Hematopoietic multipotent progenitor cell (in vitro differentiated cells): Measurements from ENCODE around the gene KMT2C. TPM values are rescaled to one million over a fixed set of nuclear protein-coding genes. Genes with fewer than 3 reads are reported as not detected.
"Not testable (repeated sequence)": the region's sequence is repeated elsewhere in the genome, so short reads cannot be mapped to it uniquely, and the experiment has no call there.

Experiments
- DNase-seq, 3 donors: peaks; one replicate each; pipeline ENCODE4 v3.0.0-alpha.2; 2011 to 2015; ENCODE audit warnings: low read depth in 2 of 3, low spot score in 2 of 3
- total RNA-seq: library from RNA; depleted of rRNA; stranded (reverse); fragments of >200 nt; gene quantifications from one replicate; pipeline ENCODE4 v1.2.3, GENCODE V29; 2012

KMT2C gene
- total RNA-seq, 1 donor: 33.1 TPM

GRCh38 chr7:152406491-152406890 is 29.3 kb downstream of the KMT2C start:
- no peak for DNase-seq

- not testable (repeated sequence) for DNase-seq
Observed at GRCh38 chr7:152406030-152406429, 29.8 kb downstream of the KMT2C start.

GRCh38 chr7:152403726-152404125 is 32.1 kb downstream of the KMT2C start:
- DNase-seq: no peak

GRCh38 chr7:152402384-152403250 is 33.2 kb downstream of the KMT2C start:
- no peak for DNase-seq

- no peak for DNase-seq
Observed at GRCh38 chr7:152399344-152399743, 36.5 kb downstream of the KMT2C start.

- DNase-seq: no peak
Observed at GRCh38 chr7:152395112-152395511, 40.7 kb downstream of the KMT2C start.

- DNase-seq: peak in 1 of 3 donors; percentile 36
Observed at GRCh38 chr7:152394214-152394613, 41.6 kb downstream of the KMT2C start.

- no peak for DNase-seq
Observed at GRCh38 chr7:152392254-152392653, 43.5 kb downstream of the KMT2C start.

GRCh38 chr7:152386136-152386764 is 49.6 kb downstream of the KMT2C start:
- not testable (repeated sequence) for DNase-seq

- DNase-seq: not testable (repeated sequence)
Observed at GRCh38 chr7:152384235-152385200, 51.3 kb downstream of the KMT2C start.

- peak in 2 of 3 donors; percentile 15 to 36 for DNase-seq
Observed at GRCh38 chr7:152383341-152384234, 52.2 kb downstream of the KMT2C start.

GRCh38 chr7:152382244-152382643 is 53.6 kb downstream of the KMT2C start:
- DNase-seq: peak in 1 of 3 donors; percentile 24

GRCh38 chr7:152380931-152381578 is 54.7 kb downstream of the KMT2C start:
- not testable (repeated sequence) for DNase-seq

GRCh38 chr7:152378497-152378896 is 57.3 kb downstream of the KMT2C start:
- not testable (repeated sequence) for DNase-seq

- not testable (repeated sequence) for DNase-seq
Observed at GRCh38 chr7:152376716-152377484, 58.9 kb downstream of the KMT2C start.

GRCh38 chr7:152370297-152370696 is 65.5 kb downstream of the KMT2C start:
- no peak for DNase-seq

- DNase-seq: peak in 1 of 3 donors; percentile 24
Observed at GRCh38 chr7:152369518-152369917, 66.3 kb downstream of the KMT2C start.

GRCh38 chr7:152367170-152367569 is 68.6 kb downstream of the KMT2C start:
- DNase-seq: no peak
